PFSK-1 (cell line): ENCODE measurements around the gene ATP7B.

ENCODE experiments used
- FOXP2 ChIP-seq: optimal IDR thresholded peaks from 2 replicates; pipeline ENCODE3; 2011; ENCODE audit warnings: borderline replicate concordance, control low read depth, inconsistent platforms; ENCODE audit not compliant: insufficient read depth; ENCODE audit errors: extremely low read length, extremely low read depth
- POLR2AphosphoS5 ChIP-seq: IDR thresholded peaks from 2 replicates; pipeline ENCODE4 v1.6.1; 2012; ENCODE audit warnings: low read depth, mild to moderate bottlenecking, control low read depth, low read length, moderate library complexity
- REST ChIP-seq, 2 experiments: IDR thresholded peaks; 2 replicates each; pipeline versions ENCODE4 v1.6.1 to v1.8.0; 2011 to 2012; ENCODE audit warnings: low read depth in 2 of 2, low read length in 2 of 2, control low read depth in 1 of 2, inconsistent platforms in 1 of 2, mild to moderate bottlenecking in 1 of 2, moderate library complexity in 1 of 2; ENCODE audit not compliant: insufficient read depth in 1 of 2
- SIN3A ChIP-seq: IDR thresholded peaks from 2 replicates; pipeline ENCODE4 v1.6.1; 2012; ENCODE audit warnings: mild to moderate bottlenecking, low read length, moderate library complexity, borderline replicate concordance; ENCODE audit not compliant: insufficient read depth
- TAF1 ChIP-seq: IDR thresholded peaks from 2 replicates; pipeline ENCODE4 v1.6.1; 2012; ENCODE audit warnings: low read length, control low read depth, borderline replicate concordance; ENCODE audit not compliant: insufficient read depth

Gene ATP7B

DNA sequence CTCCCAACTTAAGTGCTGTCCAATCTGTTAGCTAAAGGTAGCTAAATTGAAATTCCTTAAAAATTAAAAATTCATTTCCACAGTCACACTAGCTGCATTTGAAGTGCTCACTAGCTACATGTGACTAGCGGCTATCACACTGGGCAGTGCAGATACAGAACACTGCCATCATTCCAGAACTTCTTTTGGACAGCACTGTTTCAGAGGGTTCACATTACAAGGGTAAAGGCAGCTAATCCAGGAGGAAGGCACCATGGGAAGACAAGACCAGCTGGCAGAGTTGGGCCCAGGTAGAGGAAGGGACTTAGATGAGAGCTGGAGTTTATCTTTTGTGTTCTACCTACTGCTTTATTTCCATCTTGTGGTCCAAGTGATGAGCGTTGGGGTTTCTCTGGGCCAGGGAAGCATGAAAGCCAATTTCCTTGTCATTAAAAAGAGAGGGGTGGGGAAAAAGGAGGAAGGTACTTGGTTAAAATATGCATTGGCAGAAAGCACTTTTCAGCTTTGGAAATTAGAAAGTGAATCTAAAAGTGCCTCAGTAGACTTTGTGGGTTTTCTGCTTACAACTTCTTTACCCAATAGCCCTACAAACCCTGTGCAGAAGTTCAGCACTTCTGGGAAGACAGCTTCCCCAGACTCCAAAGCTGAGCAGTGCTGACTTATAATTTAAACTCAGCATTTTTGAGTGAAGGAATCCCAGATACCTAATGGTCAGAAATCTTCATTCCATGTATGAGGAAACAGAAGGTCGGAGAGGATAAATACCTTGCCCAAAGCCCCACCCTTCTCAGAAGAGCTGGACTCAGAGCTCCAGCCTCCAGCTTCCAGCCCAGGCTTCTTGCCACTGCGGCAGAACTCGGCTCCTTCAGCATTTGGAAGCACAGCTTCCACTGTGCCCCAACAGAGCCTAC lies 49.5 kb downstream of the ATP7B start:
- TF ChIP-seq SIN3A (no peak), TAF1 (no peak), FOXP2 (no peak)

- TF ChIP-seq SIN3A (no peak), POLR2AphosphoS5 (no peak), FOXP2 (no peak), TAF1 (no peak)
These were observed 50.5 kb downstream of the ATP7B start for GRCh38 chr13:51960766-51961165.

DNA sequence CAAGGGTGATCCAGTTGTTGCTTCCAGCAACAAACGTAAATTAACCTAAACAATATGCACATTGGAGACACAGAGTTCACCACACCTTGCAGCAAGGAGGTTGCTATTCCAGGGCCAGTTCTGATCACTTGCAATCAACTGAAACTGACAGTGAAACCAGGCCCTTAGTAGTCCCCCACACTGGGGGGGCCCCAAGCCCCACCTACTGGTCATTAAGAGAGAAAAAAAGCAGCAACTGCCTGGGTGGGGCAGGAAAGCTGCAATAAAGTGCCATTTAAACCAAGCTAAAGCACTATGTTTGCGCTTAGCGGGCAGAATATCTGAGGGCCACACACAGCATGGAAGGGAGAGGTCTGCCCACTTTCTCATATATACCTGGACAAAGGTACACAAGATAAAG lies 51.5 kb downstream of the ATP7B start:
- TF ChIP-seq SIN3A (no peak), POLR2AphosphoS5 (no peak)

GRCh38 chr13:51958217-51958547 lies 53.1 kb downstream of the ATP7B start:
- TF ChIP-seq POLR2AphosphoS5 (no peak), TAF1 (no peak), FOXP2 (no peak), SIN3A (no peak), REST (IDR thresholded peaks at IDR 0.05; ENCODE audit: insufficient read depth in 1 of 2, low read depth in 2 of 2, low read length in 2 of 2) (no peak)

GRCh38 chr13:51957377-51958216 lies 53.7 kb downstream of the ATP7B start:
- no peak for TF ChIP-seq FOXP2
- TF ChIP-seq POLR2AphosphoS5, result no peak
- no peak for TF ChIP-seq REST (IDR thresholded peaks at IDR 0.05; ENCODE audit: insufficient read depth in 1 of 2, low read depth in 2 of 2, low read length in 2 of 2)
- no peak for TF ChIP-seq SIN3A
- no peak for TF ChIP-seq TAF1

GRCh38 chr13:51956717-51957116 lies 54.5 kb downstream of the ATP7B start:
- TF ChIP-seq FOXP2 (no peak), REST (IDR thresholded peaks at IDR 0.05; ENCODE audit: insufficient read depth in 1 of 2, low read depth in 2 of 2, low read length in 2 of 2) (no peak), SIN3A (no peak), TAF1 (no peak), POLR2AphosphoS5 (no peak)
